PFSK-1 (cell line): ENCODE data around the gene KRT10.

ENCODE experiments used
- POLR2AphosphoS5 ChIP-seq: IDR thresholded peaks from 2 replicates; pipeline ENCODE4 v1.6.1; 2012; ENCODE audit warnings: low read depth, mild to moderate bottlenecking, control low read depth, low read length, moderate library complexity
- REST ChIP-seq, 2 experiments: IDR thresholded peaks; 2 replicates each; pipeline versions ENCODE4 v1.6.1 to v1.8.0; 2011 to 2012; ENCODE audit warnings: low read depth in 2 of 2, low read length in 2 of 2, control low read depth in 1 of 2, inconsistent platforms in 1 of 2, mild to moderate bottlenecking in 1 of 2, moderate library complexity in 1 of 2; ENCODE audit not compliant: insufficient read depth in 1 of 2
- SIN3A ChIP-seq: IDR thresholded peaks from 2 replicates; pipeline ENCODE4 v1.6.1; 2012; ENCODE audit warnings: mild to moderate bottlenecking, low read length, moderate library complexity, borderline replicate concordance; ENCODE audit not compliant: insufficient read depth

- TF ChIP-seq POLR2AphosphoS5 (no peak), SIN3A (no peak), REST (IDR thresholded peaks at IDR 0.05; ENCODE audit: insufficient read depth in 1 of 2, low read depth in 2 of 2, low read length in 2 of 2) (peak; percentile 70 to 91)
These were observed at the start of gene KRT10 for GRCh38 chr17:40822132-40822812.
